ENCODE measurements around the gene MISP.

- TF ChIP-seq ZNF384 (IDR thresholded peaks at IDR 0.05) (no peak), FOXK2 (IDR thresholded peaks at IDR 0.05) (no peak), BHLHE40 (IDR thresholded peaks at IDR 0.05; ENCODE audit: borderline replicate concordance) (no peak)
These were observed 40.8 kb downstream of the MISP start for GRCh38 chr19:791567-792305.

Measured in HEK293T (cell line).